K562 (cell line): ENCODE data around the gene STK32C. TPM values are rescaled to one million over a fixed set of nuclear protein-coding genes. Genes with fewer than 3 reads are reported as not detected.

Source experiments
- CHD7 ChIP-seq: fragments of 200-600 bp; sonication (generic); IDR thresholded peaks from one replicate; pipeline ENCODE4 v1.6.1; 2012; ENCODE audit warnings: mild to moderate bottlenecking, low read depth, low read length, inconsistent platforms
- ZHX1 ChIP-seq: fragments of 150-350 bp; conservative IDR thresholded peaks from 2 replicates; pipeline ENCODE4 v1.6.1; 2014; ENCODE audit warnings: low read length
- ZMIZ1 ChIP-seq, 2 experiments: fragments of 150-350 bp in 1 of 2; IDR thresholded peaks; 2 replicates each; pipeline ENCODE4 v1.6.1; 2012 to 2016; ENCODE audit warnings: low read depth in 2 of 2, low read length in 2 of 2, mild to moderate bottlenecking in 1 of 2, moderate library complexity in 1 of 2
- ZNF124 ChIP-seq: sonication (generic); formaldehyde crosslinking; IDR thresholded peaks from 2 replicates; pipeline ENCODE4 v1.8.1; 2022; ENCODE audit warnings: missing genetic modification reagents
- ZNF239 ChIP-seq: fragments of 250-450 bp; sonication (Bioruptor Pico); IDR thresholded peaks from 2 replicates; pipeline ENCODE4 v1.4.0; 2020; ENCODE audit warnings: mild to moderate bottlenecking
- ZNF280B ChIP-seq: fragments of 250-450 bp; sonication (Bioruptor Pico); IDR thresholded peaks from 2 replicates; pipeline ENCODE4 v1.5.1; 2021; ENCODE audit warnings: mild to moderate bottlenecking
- polyA plus RNA-seq, 8 experiments: library from polyadenylated mRNA; depleted of rRNA in 4 of 8; stranded (reverse) in 5 of 8; unstranded in 3 of 8; fragments of >200 nt; fragmentation: Nextera tagmentation in 2 of 8; fragmentation: Illumina TruSeq in 1 of 8; extraction: Ambion mirVana in 2 of 8; extraction: Trizol in 1 of 8; gene quantifications; 2 replicates each; pipeline versions ENCODE4 v1.2.1 to v1.2.3, GENCODE V29; 2011 to 2014; ENCODE audit warnings: inconsistent platforms in 1 of 8, missing spikeins in 1 of 8
- total RNA-seq, 7 experiments: library from RNA; depleted of rRNA in 6 of 7; stranded (reverse); fragments of >200 nt in 6 of 7; fragmentation: Illumina TruSeq in 2 of 7; extraction: Trizol in 2 of 7; gene quantifications; 2 replicates each; pipeline versions ENCODE4 v1.2.1 to v1.2.3, GENCODE V29; 2011 to 2021; ENCODE audit warnings: low replicate concordance in 1 of 7

The STK32C gene
- total and polyA plus RNA-seq, 9 of the 15 experiments (the other 6 are each of a cell fraction or from before 2014, with no cell fraction given): 1.5 to 20.9 (median 6.5) TPM

- peak; percentile 84; the same call in 1 of the 2 replicates for TF ChIP-seq ZHX1
- no peak for TF ChIP-seq ZNF280B (CRISPR knock-in tag)
- TF ChIP-seq CHD7: no peak
- TF ChIP-seq ZNF239: no peak
- no peak for TF ChIP-seq ZNF124 (CRISPR knock-in tag)
- no peak for TF ChIP-seq ZMIZ1 (IDR thresholded peaks at IDR 0.05; ENCODE audit: low read depth in 2 of 2, low read length in 2 of 2)
Measured at GRCh38 chr10:132331601-132332432, 24.1 kb upstream of the STK32C start, which contains the start of gene LRRC27 (continued).
